Trophoblast cell (in vitro differentiated cells and primary cell): ENCODE data around the gene ZFYVE26.

ENCODE experiments used
- DNase-seq, 2 donors: peaks; one replicate each; pipeline ENCODE4 v3.0.0-alpha.2; 2016
- H2AFZ ChIP-seq: 2 replicates; pipeline ENCODE4 v1.6.1; 2013; ENCODE audit warnings: low read length, moderate library complexity, mild to moderate bottlenecking; ENCODE audit not compliant: insufficient read depth, poor library complexity
- H2AK5ac ChIP-seq: 2 replicates; pipeline ENCODE4 v1.6.1; 2013; ENCODE audit warnings: mild to moderate bottlenecking, low read length
- H2BK120ac ChIP-seq: 2 replicates; pipeline ENCODE4 v1.6.1; 2013; ENCODE audit warnings: low read length, mild to moderate bottlenecking, moderate library complexity; ENCODE audit not compliant: insufficient read depth, poor library complexity
- H2BK12ac ChIP-seq: 2 replicates; pipeline ENCODE4 v1.6.1; 2013; ENCODE audit warnings: mild to moderate bottlenecking, low read length, moderate library complexity
- H2BK5ac ChIP-seq: 2 replicates; pipeline ENCODE4 v1.6.1; 2013; ENCODE audit warnings: low read length, low read depth, moderate library complexity, mild to moderate bottlenecking; ENCODE audit not compliant: poor library complexity
- H3K14ac ChIP-seq: 2 replicates; pipeline ENCODE4 v1.6.1; 2013; ENCODE audit warnings: mild to moderate bottlenecking, low read length
- H3K18ac ChIP-seq: 2 replicates; pipeline ENCODE4 v1.6.1; 2013; ENCODE audit warnings: mild to moderate bottlenecking, low read length
- H3K23ac ChIP-seq: 2 replicates; pipeline ENCODE4 v1.6.1; 2013; ENCODE audit warnings: low read length
- H3K27ac ChIP-seq: 2 replicates; pipeline ENCODE4 v1.5.1; 2013; ENCODE audit warnings: low read depth, mild to moderate bottlenecking, inconsistent platforms, low read length, moderate library complexity
- H3K27me3 ChIP-seq: 2 replicates; pipeline ENCODE4 v1.6.1; 2013; ENCODE audit warnings: inconsistent platforms, mild to moderate bottlenecking, low read length, moderate library complexity; ENCODE audit not compliant: insufficient read depth
- H3K36me3 ChIP-seq, 2 experiments: 1 replicate in 1 of 2; 2 replicates in 1 of 2; pipeline ENCODE4 v1.6.1; 2013; ENCODE audit warnings: low read length in 2 of 2, mild to moderate bottlenecking in 2 of 2, moderate library complexity in 1 of 2; ENCODE audit not compliant: insufficient read depth in 2 of 2, control insufficient read depth in 1 of 2
- H3K4ac ChIP-seq: 2 replicates; pipeline ENCODE4 v1.6.1; 2013; ENCODE audit warnings: low read depth, mild to moderate bottlenecking, low read length, moderate library complexity
- H3K4me1 ChIP-seq, 2 experiments: 1 replicate in 1 of 2; 2 replicates in 1 of 2; pipeline ENCODE4 v1.6.1; 2013; ENCODE audit warnings: low read length in 2 of 2, mild to moderate bottlenecking in 2 of 2, moderate library complexity in 1 of 2; ENCODE audit not compliant: insufficient read depth in 2 of 2, control insufficient read depth in 1 of 2
- H3K4me2 ChIP-seq: 2 replicates; pipeline ENCODE4 v1.6.1; 2013; ENCODE audit warnings: inconsistent platforms, mild to moderate bottlenecking, low read length, moderate library complexity
- H3K4me3 ChIP-seq: 2 replicates; pipeline ENCODE4 v1.5.1; 2013; ENCODE audit warnings: mild to moderate bottlenecking, low read depth, low read length, inconsistent platforms
- H3K79me1 ChIP-seq: one replicate; pipeline ENCODE4 v1.6.1; 2013; ENCODE audit warnings: low read length
- H3K79me2 ChIP-seq: 2 replicates; pipeline ENCODE4 v1.6.1; 2013; ENCODE audit warnings: low read length, mild to moderate bottlenecking; ENCODE audit not compliant: control insufficient read depth, insufficient read depth, poor library complexity
- H3K9ac ChIP-seq: 2 replicates; pipeline ENCODE4 v1.6.1; 2013; ENCODE audit warnings: mild to moderate bottlenecking, low read length
- H3K9me3 ChIP-seq: 2 replicates; pipeline ENCODE4 v1.6.1; 2013; ENCODE audit warnings: low read depth, mild to moderate bottlenecking, control low read depth, inconsistent platforms, low read length; ENCODE audit not compliant: insufficient read depth
- H4K12ac ChIP-seq: 2 replicates; pipeline ENCODE4 v1.6.1; 2013; ENCODE audit warnings: low read depth, mild to moderate bottlenecking, low read length, moderate library complexity
- H4K8ac ChIP-seq: 2 replicates; pipeline ENCODE4 v1.6.1; 2013; ENCODE audit warnings: low read depth, mild to moderate bottlenecking, low read length, moderate library complexity
- H4K91ac ChIP-seq: one replicate; pipeline ENCODE4 v1.6.1; 2013; ENCODE audit warnings: low read depth, mild to moderate bottlenecking, low read length, moderate library complexity
- WGBS: extraction: QIAGEN DNeasy Blood & Tissue Kit; methylation state at CpG from one replicate; pipeline ENCODE4 v1.1.7; 2013; ENCODE audit warnings: missing lambda C conversion rate; ENCODE audit not compliant: insufficient read length, insufficient coverage; ENCODE audit errors: extremely low coverage; 5-methylcytosine and 5-hydroxymethylcytosine counted together

Gene ZFYVE26

DNA sequence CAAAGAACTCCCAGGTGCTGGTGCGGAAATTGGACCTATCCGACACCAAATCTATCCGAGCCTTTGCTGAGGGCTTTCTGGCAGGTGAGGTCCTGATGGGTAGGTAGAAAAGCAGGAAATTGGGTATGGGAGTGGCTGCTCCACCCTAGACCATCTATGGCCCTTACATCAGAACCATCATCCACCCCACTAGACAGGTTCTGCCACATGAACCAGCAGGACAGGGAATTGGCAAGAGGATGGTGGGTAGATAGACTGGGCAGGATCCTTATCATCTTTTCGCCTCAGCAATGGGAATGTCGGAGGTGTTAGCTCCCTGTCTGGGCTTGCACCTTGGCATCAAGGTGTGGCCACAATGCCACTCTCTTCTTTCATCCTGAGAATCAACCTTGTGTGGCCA lies 91.2 kb downstream of the ZFYVE26 start:
- H2AK5ac ChIP-seq: no peak overlapping the region
- H3K4me1 ChIP-seq: peaks cover 2 to 3% of the 10 kb centered on the region in 2 experiments
- H2BK120ac ChIP-seq: no peak overlapping the region
- H4K12ac ChIP-seq: no peak overlapping the region
- H2BK12ac ChIP-seq: no peak overlapping the region
- no peaks in the 10 kb centered on the region for H3K79me2 ChIP-seq
- H3K9ac ChIP-seq: no peak overlapping the region
- no peak overlapping the region for H3K27ac ChIP-seq
- H4K91ac ChIP-seq: no peak overlapping the region
- H3K9me3 ChIP-seq: peaks cover 1% of the 10 kb centered on the region
- no peak overlapping the region for H4K8ac ChIP-seq
- H3K23ac ChIP-seq: no peak overlapping the region
- H2AFZ ChIP-seq: no peak overlapping the region
- H3K79me1 ChIP-seq: no peaks in the 10 kb centered on the region
- H2BK5ac ChIP-seq: no peak overlapping the region
- H3K4me2 ChIP-seq: no peak overlapping the region
- no peak overlapping the region for H3K18ac ChIP-seq
- no peaks in the 10 kb centered on the region for H3K36me3 ChIP-seq
- H3K27me3 ChIP-seq: no peaks in the 10 kb centered on the region
- DNase-seq: no peak
- no peak overlapping the region for H3K4ac ChIP-seq
- H3K4me3 ChIP-seq: no peak overlapping the region
- H3K14ac ChIP-seq: no peak overlapping the region
- whole genome bisulfite sequencing: no CpG with 5 or more reads among the region's 5 CpGs

DNA sequence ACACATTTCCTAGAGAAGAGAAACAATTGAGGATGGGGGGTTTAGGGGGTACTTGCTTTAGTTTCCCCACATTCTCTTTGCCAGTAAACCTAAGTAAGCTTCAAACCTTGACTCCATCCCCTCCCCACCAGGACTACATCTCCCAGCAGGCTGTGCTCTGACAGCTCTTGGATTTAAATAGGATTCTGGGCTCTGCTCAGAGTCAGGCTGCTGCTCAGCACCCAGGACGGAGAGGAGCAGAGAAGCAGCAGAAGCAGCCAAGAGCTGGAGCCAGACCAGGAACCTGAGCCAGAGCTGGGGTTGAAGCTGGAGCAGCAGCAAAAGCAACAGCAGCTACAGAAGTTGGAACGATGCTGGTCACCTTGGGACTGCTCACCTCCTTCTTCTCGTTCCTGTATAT lies 94.1 kb downstream of the ZFYVE26 start:
- H3K27ac ChIP-seq: no peak overlapping the region
- H2BK5ac ChIP-seq: no peak overlapping the region
- H4K8ac ChIP-seq: no peak overlapping the region
- no peak for DNase-seq
- H3K4me1 ChIP-seq: no peaks in the 10 kb centered on the region
- no peaks in the 10 kb centered on the region for H3K36me3 ChIP-seq
- no peak overlapping the region for H4K91ac ChIP-seq
- no peak overlapping the region for H2AFZ ChIP-seq
- no peaks in the 10 kb centered on the region for H3K27me3 ChIP-seq
- H3K4ac ChIP-seq: no peak overlapping the region
- no peak overlapping the region for H3K4me2 ChIP-seq
- no peak overlapping the region for H4K12ac ChIP-seq
- no CpG with 5 or more reads among the region's 3 CpGs for WGBS
- H2AK5ac ChIP-seq: no peak overlapping the region
- no peak overlapping the region for H3K4me3 ChIP-seq
- H2BK120ac ChIP-seq: no peak overlapping the region
- no peak overlapping the region for H3K23ac ChIP-seq
- H3K9me3 ChIP-seq: peaks cover 1% of the 10 kb centered on the region
- H3K79me1 ChIP-seq: no peaks in the 10 kb centered on the region
- H2BK12ac ChIP-seq: no peak overlapping the region
- H3K14ac ChIP-seq: no peak overlapping the region
- H3K9ac ChIP-seq: peak overlapping the region; percentile 38
- H3K18ac ChIP-seq: no peak overlapping the region
- H3K79me2 ChIP-seq: no peaks in the 10 kb centered on the region

DNA sequence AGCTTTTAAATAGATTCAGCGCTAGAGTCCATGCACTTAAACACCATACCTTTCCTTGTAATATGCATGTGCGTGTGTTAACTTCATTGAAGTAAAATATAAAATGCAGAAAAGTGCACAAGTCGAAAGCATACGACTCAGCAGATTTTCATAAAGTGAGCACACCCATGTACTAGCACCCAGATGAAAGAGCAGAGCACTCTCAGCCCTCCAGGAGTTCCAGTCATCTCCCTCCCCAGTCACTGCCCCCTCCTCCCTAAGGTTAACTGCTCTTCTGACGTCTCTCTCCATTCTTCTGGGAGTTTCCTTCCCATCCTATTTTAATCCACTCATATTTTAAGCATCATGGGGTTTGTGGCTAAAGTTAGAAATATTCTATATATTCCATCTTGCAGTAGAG lies 94.5 kb downstream of the ZFYVE26 start:
- Histone ChIP-seq H3K4me1 (no peaks in the 10 kb centered on the region), H3K4me2 (no peak overlapping the region), H3K9me3 (peaks cover 1% of the 10 kb centered on the region), H2BK12ac (no peak overlapping the region), H3K14ac (no peak overlapping the region), H3K4ac (no peak overlapping the region), H3K9ac (no peak overlapping the region), H2AK5ac (no peak overlapping the region), H3K36me3 (no peaks in the 10 kb centered on the region), H4K91ac (no peak overlapping the region), H2AFZ (no peak overlapping the region), H3K27me3 (no peaks in the 10 kb centered on the region), H3K18ac (no peak overlapping the region), H2BK120ac (no peak overlapping the region), H2BK5ac (no peak overlapping the region), H3K79me1 (no peaks in the 10 kb centered on the region), H3K23ac (no peak overlapping the region), H3K27ac (no peak overlapping the region), H4K8ac (no peak overlapping the region), H4K12ac (no peak overlapping the region), H3K79me2 (no peaks in the 10 kb centered on the region), H3K4me3 (no peak overlapping the region)
- DNase-seq: no peak
- no CpG with 5 or more reads among the region's 5 CpGs for WGBS

DNA sequence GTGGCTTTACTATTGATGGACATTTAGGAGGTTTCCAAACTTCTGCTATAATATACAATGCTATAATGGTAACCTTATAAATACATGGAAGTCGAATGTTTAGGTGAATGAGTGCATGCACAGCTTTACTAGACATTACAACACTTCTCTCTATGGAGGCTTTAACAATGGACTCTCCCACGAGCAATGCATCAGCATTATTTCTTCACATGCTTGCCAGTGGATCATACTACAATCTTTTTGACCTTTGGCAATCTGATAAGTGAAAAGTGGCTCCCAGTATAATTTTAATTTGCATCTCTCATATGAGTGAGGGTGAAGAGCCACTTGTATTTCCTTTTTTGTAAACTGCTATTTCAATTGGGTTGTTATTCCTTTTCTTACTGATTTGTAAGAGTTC lies 96.5 kb downstream of the ZFYVE26 start:
- Histone ChIP-seq H3K14ac (no peak overlapping the region), H3K4me1 (no peaks in the 10 kb centered on the region), H3K36me3 (no peaks in the 10 kb centered on the region), H4K8ac (no peak overlapping the region), H3K79me1 (no peaks in the 10 kb centered on the region), H4K12ac (no peak overlapping the region), H3K79me2 (no peaks in the 10 kb centered on the region), H3K23ac (no peak overlapping the region), H3K9me3 (no peaks in the 10 kb centered on the region), H2BK12ac (no peak overlapping the region), H3K9ac (no peak overlapping the region), H2AFZ (no peak overlapping the region), H3K18ac (no peak overlapping the region), H3K4me2 (no peak overlapping the region), H4K91ac (no peak overlapping the region), H3K27ac (no peak overlapping the region), H3K4me3 (no peak overlapping the region), H2BK5ac (no peak overlapping the region), H3K27me3 (no peaks in the 10 kb centered on the region), H2AK5ac (no peak overlapping the region), H3K4ac (no peak overlapping the region), H2BK120ac (no peak overlapping the region)
- no CpG with 5 or more reads among the region's 2 CpGs for WGBS
- DNase-seq: no peak
